Subcutaneous abdominal adipose tissue (tissue), 5 donors: ENCODE data around the gene SPRR5.

ENCODE experiments used
- H3K27ac ChIP-seq: one replicate; pipeline ENCODE4 v1.7.0; 2013; ENCODE audit warnings: low read depth, mild to moderate bottlenecking, inconsistent platforms, low read length, moderate library complexity
- H3K27me3 ChIP-seq, 5 donors: one replicate each; pipeline ENCODE4 v1.7.0; 2013; ENCODE audit warnings: low read length in 5 of 5, inconsistent platforms in 1 of 5; ENCODE audit not compliant: control insufficient read depth in 5 of 5, insufficient read depth in 4 of 5
- H3K36me3 ChIP-seq, 5 donors: one replicate each; pipeline ENCODE4 v1.7.0; 2013; ENCODE audit warnings: low read length in 5 of 5; ENCODE audit not compliant: control insufficient read depth in 5 of 5, insufficient read depth in 5 of 5
- H3K4me1 ChIP-seq, 5 donors: one replicate each; pipeline ENCODE4 v1.7.0; 2013; ENCODE audit warnings: low read length in 5 of 5, mild to moderate bottlenecking in 3 of 5, moderate library complexity in 1 of 5; ENCODE audit not compliant: control insufficient read depth in 5 of 5, insufficient read depth in 5 of 5
- H3K4me3 ChIP-seq, 5 donors: one replicate each; pipeline ENCODE4 v1.7.0; 2013; ENCODE audit warnings: low read length in 5 of 5, low read depth in 1 of 5
- H3K9ac ChIP-seq, 5 donors: one replicate each; pipeline ENCODE4 v1.7.0; 2013; ENCODE audit warnings: low read length in 5 of 5, mild to moderate bottlenecking in 4 of 5, moderate library complexity in 3 of 5
- H3K9me3 ChIP-seq, 5 donors: one replicate each; pipeline ENCODE4 v1.7.0; 2013; ENCODE audit warnings: low read length in 5 of 5; ENCODE audit not compliant: control insufficient read depth in 5 of 5
- donor health status: healthy.
- donor health status: healthy.
- donor health status: healthy.
- donor health status: healthy.
- donor health status: healthy.

Gene SPRR5

GRCh38 chr1:152997901-152998300, 50.9 kb downstream of the SPRR5 start:
- no peak overlapping the region for H3K4me3 ChIP-seq
- H3K9ac ChIP-seq, result no peak overlapping the region
- peaks cover 0 to 2% (median 0%) of the 10 kb centered on the region in 5 donors for H3K27me3 ChIP-seq
- H3K9me3 ChIP-seq, result peaks cover 0 to 13% (median 4%) of the 10 kb centered on the region in 5 donors
- H3K27ac ChIP-seq, result no peak overlapping the region
- H3K36me3 ChIP-seq, result no peaks in the 10 kb centered on the region
- H3K4me1 ChIP-seq, result no peaks in the 10 kb centered on the region

DNA sequence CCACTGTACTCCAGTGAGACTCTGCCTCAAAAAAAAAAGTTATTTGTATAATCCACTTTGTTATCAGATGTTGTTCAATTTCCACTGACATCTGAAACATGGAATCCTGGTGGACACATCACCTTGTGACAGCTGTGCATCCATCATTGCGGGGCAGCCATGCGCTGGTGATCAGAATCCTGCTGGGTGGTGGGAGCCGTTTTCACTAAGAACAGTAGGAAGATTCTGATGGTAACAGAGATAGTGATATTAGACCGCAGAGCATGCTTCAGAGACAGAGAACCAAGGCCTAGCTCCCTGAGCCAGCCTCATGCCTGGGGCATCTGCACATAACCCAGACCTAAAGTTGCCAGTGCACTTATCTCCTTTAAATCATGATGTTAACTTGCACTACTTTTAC, 51.5 kb downstream of the SPRR5 start:
- Histone ChIP-seq H3K27ac (no peak overlapping the region), H3K27me3 (peaks cover 0 to 2% (median 0%) of the 10 kb centered on the region in 5 donors), H3K9me3 (peaks cover 0 to 13% (median 4%) of the 10 kb centered on the region in 5 donors), H3K4me1 (no peaks in the 10 kb centered on the region), H3K36me3 (no peaks in the 10 kb centered on the region), H3K4me3 (no peak overlapping the region), H3K9ac (no peak overlapping the region)
